DOHH2 (cell line): ENCODE results near the gene ANK3.
A peak's percentile ranks its signal among the peaks of the same experiment; 100 is the strongest.

Experiments
- H3F3A ChIP-seq: fragments of 200-600 bp; sonication (generic), shearing (Covaris generic); 2 replicates; pipeline ENCODE4 v1.6.0; 2016; ENCODE audit warnings: antibody characterized with exemption, mild to moderate bottlenecking; ENCODE audit not compliant: control insufficient read depth, insufficient read depth
- H3K27ac ChIP-seq: fragments of 200-600 bp; sonication (generic); 2 replicates; pipeline ENCODE4 v1.5.1; 2014; ENCODE audit warnings: low read depth, mild to moderate bottlenecking, low read length, moderate library complexity
- H3K27me3 ChIP-seq: fragments of 200-600 bp; sonication (generic); 2 replicates; pipeline ENCODE4 v1.6.1; 2014; ENCODE audit warnings: mild to moderate bottlenecking, low read length, mixed read lengths; ENCODE audit not compliant: control insufficient read depth
- H3K36me3 ChIP-seq: fragments of 200-600 bp; sonication (generic); 2 replicates; pipeline ENCODE4 v1.6.1; 2014; ENCODE audit warnings: mild to moderate bottlenecking, low read length, moderate library complexity, mixed read lengths; ENCODE audit not compliant: control insufficient read depth
- H3K4me1 ChIP-seq: fragments of 200-600 bp; sonication (generic); 2 replicates; pipeline ENCODE4 v1.6.1; 2014; ENCODE audit warnings: mild to moderate bottlenecking, low read length, mixed read lengths; ENCODE audit not compliant: control insufficient read depth
- H3K4me2 ChIP-seq: fragments of 200-600 bp; sonication (generic); 2 replicates; pipeline ENCODE4 v1.6.0; 2014; ENCODE audit warnings: mild to moderate bottlenecking, low read length, moderate library complexity
- H3K4me3 ChIP-seq: fragments of 200-600 bp; sonication (generic); 2 replicates; pipeline ENCODE4 v1.5.1; 2014; ENCODE audit warnings: mild to moderate bottlenecking, low read length, mixed read lengths
- H3K79me2 ChIP-seq: fragments of 200-600 bp; sonication (generic); 2 replicates; pipeline ENCODE4 v1.6.1; 2014; ENCODE audit warnings: mild to moderate bottlenecking, low read length, mixed read lengths; ENCODE audit not compliant: control insufficient read depth
- H3K9me2 ChIP-seq: fragments of 200-600 bp; sonication (generic); replicated peaks from 2 replicates; pipeline ENCODE4 v1.6.1; 2014; ENCODE audit warnings: mild to moderate bottlenecking, low read length, mixed read lengths; ENCODE audit not compliant: control insufficient read depth
- H3K9me3 ChIP-seq: fragments of 200-600 bp; sonication (generic); 2 replicates; pipeline ENCODE4 v1.6.1; 2014; ENCODE audit warnings: antibody characterized with exemption, low read length, mixed read lengths; ENCODE audit not compliant: control insufficient read depth, insufficient read depth
- H4K20me1 ChIP-seq: fragments of 200-600 bp; sonication (generic); 2 replicates; pipeline ENCODE4 v1.6.0; 2014; ENCODE audit warnings: low read depth, mild to moderate bottlenecking, antibody characterized with exemption, low read length, moderate library complexity; ENCODE audit not compliant: control insufficient read depth, insufficient read depth
- EZH2phosphoT487 ChIP-seq: fragments of 200-600 bp; sonication (generic); IDR thresholded peaks from 2 replicates; pipeline ENCODE4 v1.6.1; 2017; ENCODE audit warnings: borderline replicate concordance, mild to moderate bottlenecking, antibody characterized with exemption, low read length, moderate library complexity, mixed read lengths
- TF ChIP-seq, protein P1 (sequence below): fragments of 200-600 bp; sonication (generic); IDR thresholded peaks from one replicate; pipeline ENCODE4 v1.5.1; 2014; ENCODE audit warnings: antibody characterized with exemption, mild to moderate bottlenecking, low read depth, low read length; ENCODE audit not compliant: poor library complexity, severe bottlenecking

The ANK3 gene

DNA sequence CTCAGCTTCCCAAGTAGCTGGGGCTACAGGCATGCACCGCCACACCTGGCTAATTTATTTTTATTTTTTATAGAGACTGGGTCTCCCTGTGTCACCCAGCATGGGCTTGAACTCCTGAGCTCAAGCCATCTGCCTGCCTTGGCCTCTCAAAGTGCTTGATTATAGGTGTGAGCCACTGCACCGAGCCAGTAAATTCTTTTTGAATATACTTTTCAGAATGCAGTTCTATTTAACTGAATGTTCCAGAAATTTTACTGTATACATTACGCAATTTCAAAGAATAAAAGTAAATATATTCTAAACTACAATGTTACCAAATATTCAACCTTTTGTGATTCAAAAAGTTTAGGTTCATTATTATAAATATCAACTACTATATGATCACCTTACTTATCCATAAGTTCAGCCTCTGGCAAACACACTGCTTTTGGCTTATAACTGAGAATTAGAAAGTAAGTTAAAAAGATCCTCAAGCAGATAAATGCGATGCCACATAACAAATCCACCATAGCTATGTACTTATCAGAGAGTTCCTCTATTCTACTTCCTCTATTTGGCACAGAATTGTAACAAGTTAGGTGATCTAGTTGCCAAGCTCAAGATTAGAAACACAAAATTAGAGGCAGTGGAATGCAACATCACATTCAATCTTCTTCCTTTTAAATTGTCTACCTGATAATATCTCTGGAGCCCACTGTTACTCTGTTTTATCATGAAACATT, 118.2 kb downstream of the ANK3 start:
- Histone ChIP-seq H3K27ac (peak overlapping the region; percentile 91), H3F3A (peaks cover 56% of the 10 kb centered on the region), H3K4me2 (peak overlapping the region; percentile 69)

DNA sequence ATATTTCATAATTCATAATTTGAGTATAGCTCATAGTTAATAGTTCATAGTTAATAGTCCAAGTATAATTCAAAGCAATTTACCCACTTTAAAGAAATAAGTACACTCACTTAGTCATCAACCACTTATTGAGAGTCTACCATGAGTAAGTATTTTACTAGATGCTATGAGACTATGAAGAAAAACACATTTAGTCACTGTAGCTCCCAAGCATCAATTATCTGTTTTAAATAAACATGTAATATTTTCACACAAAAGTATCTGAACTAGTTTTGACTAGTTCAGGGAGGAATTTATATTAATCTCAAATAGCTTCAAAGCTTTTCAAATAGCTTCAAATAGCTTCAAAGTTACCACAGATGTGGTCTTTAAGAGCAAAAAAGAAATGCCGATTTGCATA, 119.2 kb downstream of the ANK3 start:
- Histone ChIP-seq H3K79me2 (peaks cover 38% of the 10 kb centered on the region), H3K9me3 (peaks cover 11% of the 10 kb centered on the region), H3F3A (peaks cover 56% of the 10 kb centered on the region), H3K4me2 (peak overlapping the region; percentile 69), H3K4me1 (peaks cover 85% of the 10 kb centered on the region), H3K27me3 (no peaks in the 10 kb centered on the region), H4K20me1 (no peaks in the 10 kb centered on the region), H3K4me3 (peak overlapping the region; percentile 47), H3K9me2 (no peaks in the 10 kb centered on the region), H3K36me3 (peaks cover 72% of the 10 kb centered on the region), H3K27ac (peak overlapping the region; percentile 91)
- TF ChIP-seq, protein P1, sequence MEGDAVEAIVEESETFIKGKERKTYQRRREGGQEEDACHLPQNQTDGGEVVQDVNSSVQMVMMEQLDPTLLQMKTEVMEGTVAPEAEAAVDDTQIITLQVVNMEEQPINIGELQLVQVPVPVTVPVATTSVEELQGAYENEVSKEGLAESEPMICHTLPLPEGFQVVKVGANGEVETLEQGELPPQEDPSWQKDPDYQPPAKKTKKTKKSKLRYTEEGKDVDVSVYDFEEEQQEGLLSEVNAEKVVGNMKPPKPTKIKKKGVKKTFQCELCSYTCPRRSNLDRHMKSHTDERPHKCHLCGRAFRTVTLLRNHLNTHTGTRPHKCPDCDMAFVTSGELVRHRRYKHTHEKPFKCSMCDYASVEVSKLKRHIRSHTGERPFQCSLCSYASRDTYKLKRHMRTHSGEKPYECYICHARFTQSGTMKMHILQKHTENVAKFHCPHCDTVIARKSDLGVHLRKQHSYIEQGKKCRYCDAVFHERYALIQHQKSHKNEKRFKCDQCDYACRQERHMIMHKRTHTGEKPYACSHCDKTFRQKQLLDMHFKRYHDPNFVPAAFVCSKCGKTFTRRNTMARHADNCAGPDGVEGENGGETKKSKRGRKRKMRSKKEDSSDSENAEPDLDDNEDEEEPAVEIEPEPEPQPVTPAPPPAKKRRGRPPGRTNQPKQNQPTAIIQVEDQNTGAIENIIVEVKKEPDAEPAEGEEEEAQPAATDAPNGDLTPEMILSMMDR: no peak
- no peak for TF ChIP-seq EZH2phosphoT487

More for the DNA sequence above, 118.2 kb downstream of the ANK3 start:
- H4K20me1 ChIP-seq: no peaks in the 10 kb centered on the region
- H3K9me2 ChIP-seq: no peaks in the 10 kb centered on the region
- H3K79me2 ChIP-seq: peaks cover 28% of the 10 kb centered on the region
- peaks cover 79% of the 10 kb centered on the region for H3K4me1 ChIP-seq
- TF ChIP-seq, protein P1: no peak
- TF ChIP-seq EZH2phosphoT487: no peak
- no peaks in the 10 kb centered on the region for H3K27me3 ChIP-seq
- peaks cover 11% of the 10 kb centered on the region for H3K9me3 ChIP-seq
- peaks cover 74% of the 10 kb centered on the region for H3K36me3 ChIP-seq
- H3K4me3 ChIP-seq: peak overlapping the region; percentile 47

DNA sequence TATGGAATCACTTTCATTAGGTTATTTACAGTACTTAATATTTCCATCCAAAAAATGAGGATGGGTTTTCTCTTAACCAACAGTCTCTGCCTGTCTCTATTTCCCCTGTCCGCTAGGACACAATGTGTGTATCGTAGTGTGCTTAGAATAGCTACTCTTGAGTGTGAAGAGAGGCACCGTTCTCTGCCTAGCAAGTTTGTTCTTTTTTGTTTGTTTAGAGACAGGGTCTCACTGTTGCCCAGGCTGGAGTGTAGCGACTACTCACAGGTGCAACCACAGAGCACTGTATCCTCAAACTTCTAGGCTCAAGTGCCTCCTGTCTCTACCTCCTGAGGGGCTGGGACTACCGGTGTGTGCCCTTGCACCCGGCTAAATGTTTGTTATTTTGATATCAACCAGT, 121.9 kb downstream of the ANK3 start:
- Histone ChIP-seq H3K79me2 (peaks cover 40% of the 10 kb centered on the region), H3K4me2 (peak overlapping the region; percentile 74), H3K27ac (peak overlapping the region; percentile 91), H4K20me1 (no peaks in the 10 kb centered on the region), H3F3A (peaks cover 47% of the 10 kb centered on the region), H3K4me3 (peak overlapping the region; percentile 46), H3K9me2 (no peaks in the 10 kb centered on the region), H3K27me3 (no peaks in the 10 kb centered on the region), H3K36me3 (peaks cover 67% of the 10 kb centered on the region), H3K9me3 (no peaks in the 10 kb centered on the region), H3K4me1 (peaks cover 75% of the 10 kb centered on the region)
- TF ChIP-seq, protein P1: no peak
- no peak for TF ChIP-seq EZH2phosphoT487
